ENCODE measurements around the gene ACTR8. TPM values are rescaled to one million over a fixed set of nuclear protein-coding genes. Genes with fewer than 3 reads are reported as not detected.

The ACTR8 gene
- total and polyA plus RNA-seq, 2 of the 4 experiments (the other 2 are of a cell fraction) = 20.3 to 31.4 TPM

DNA sequence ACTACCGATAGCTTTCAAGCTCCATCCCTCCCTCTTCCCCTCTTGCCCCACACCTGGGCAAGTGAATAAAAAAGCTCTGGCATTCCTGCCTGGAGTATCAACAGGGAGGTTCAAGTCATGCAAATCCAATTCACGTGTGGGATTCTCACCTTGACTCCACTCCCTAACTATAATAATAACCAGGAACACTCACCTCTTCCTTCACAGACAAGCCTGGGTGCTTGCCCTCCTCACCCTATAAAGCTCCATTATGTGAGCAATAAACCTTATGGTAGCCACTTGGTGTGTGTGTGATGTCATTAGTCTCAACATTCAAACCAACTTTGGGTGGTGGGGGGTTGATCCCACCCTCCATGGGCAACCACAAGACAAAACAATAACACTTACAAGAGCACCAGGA, 52.3 kb downstream of the ACTR8 start:
- Histone ChIP-seq H4K5ac (ENCODE audit: low read depth, low read length) (no peak overlapping the region), H3K36me3 (ENCODE audit: control insufficient read depth, insufficient read depth, low read length) (no peaks in the 10 kb centered on the region), H3K4me2 (ENCODE audit: low read depth, low read length) (no peak overlapping the region), H3K4me3 (ENCODE audit: insufficient read depth, low read depth, low read length) (no peak overlapping the region), H2BK20ac (ENCODE audit: low read depth, low read length) (no peak overlapping the region), H4K20me1 (ENCODE audit: insufficient read depth, low read length) (no peaks in the 10 kb centered on the region), H3K9ac (ENCODE audit: low read depth, low read length) (no peak overlapping the region), H3K23ac (ENCODE audit: low read depth, low read length) (no peak overlapping the region), H3K56ac (ENCODE audit: extremely low read depth, insufficient read depth, low read length) (no peak overlapping the region), H3K9me1 (ENCODE audit: insufficient read depth, low read length) (no peaks in the 10 kb centered on the region), H3K14ac (replicated peaks; ENCODE audit: low read depth, low read length) (no peak overlapping the region), H2AK5ac (ENCODE audit: low read depth, low read length) (no peak overlapping the region), H4K8ac (ENCODE audit: low read depth in 2 of 2, low read length in 2 of 2) (no peak overlapping the region), H3K27ac (ENCODE audit: insufficient read depth, low read length) (no peak overlapping the region), H2BK15ac (ENCODE audit: low read depth, low read length) (no peak overlapping the region), H3K4me1 (ENCODE audit: control insufficient read depth, insufficient read depth, low read length) (no peaks in the 10 kb centered on the region), H3K18ac (ENCODE audit: low read depth, low read length) (no peak overlapping the region), H2BK120ac (ENCODE audit: low read depth, low read length) (no peak overlapping the region), H4K91ac (ENCODE audit: insufficient read depth, low read depth, low read length) (no peak overlapping the region), H3K79me1 (ENCODE audit: low read depth in 1 of 2, low read length in 2 of 2) (no peaks in the 10 kb centered on the region), H2BK5ac (ENCODE audit: low read depth, low read length, poor library complexity, severe bottlenecking) (no peak overlapping the region), H2AFZ (replicated peaks; ENCODE audit: low read length, poor library complexity) (no peak overlapping the region), H3K4ac (ENCODE audit: low read depth, low read length) (no peak overlapping the region), H2AK9ac (replicated peaks; ENCODE audit: low read depth, low read length, poor library complexity) (no peak overlapping the region), H3K27me3 (ENCODE audit: control insufficient read depth, insufficient read depth, low read length) (no peaks in the 10 kb centered on the region), H3K9me3 (ENCODE audit: control insufficient read depth, insufficient read depth, low read length) (no peaks in the 10 kb centered on the region)
- no TSS peak for BruUV-seq (replicated peaks)
- intact Hi-C loops (cut with micrococcal nuclease) = no loop called here
- in situ Hi-C loops (cut with MboI; ENCODE audit: low sequenced_read_pairs) = no loop called here
- dilution Hi-C loops (cut with HindIII; ENCODE audit: low sequenced_read_pairs, unreplicated experiment) = no loop called here
- TF ChIP-seq MXI1 (IDR thresholded peaks at IDR 0.05; ENCODE audit: borderline replicate concordance, low read depth, low read length) (no peak), ELK1 (IDR thresholded peaks at IDR 0.05; ENCODE audit: borderline replicate concordance, low read depth, low read length) (no peak)
- ATAC-seq (ENCODE audit: low read depth) = no peak
- ChIA-PET POLR2A (ENCODE audit: unreplicated experiment) (no interaction called here), CTCF (no interaction called here)
- WGBS, 2 experiments (ENCODE audit: extremely low coverage in 2 of 2, insufficient read length in 1 of 2) = no CpG with 5 or more reads among the region's 2 CpGs
- no peak for DNase-seq
